AG08395 (cell line): Measurements from ENCODE around the gene ZNF862.
"Not testable (repeated sequence)": the region's sequence is repeated elsewhere in the genome, so short reads cannot be mapped to it uniquely, and the experiment has no call there.

ENCODE experiments used
- DNase-seq: peaks from one replicate; pipeline ENCODE4 v3.0.0; 2012; ENCODE audit warnings: mixed read lengths, low spot score

Gene ZNF862

DNA sequence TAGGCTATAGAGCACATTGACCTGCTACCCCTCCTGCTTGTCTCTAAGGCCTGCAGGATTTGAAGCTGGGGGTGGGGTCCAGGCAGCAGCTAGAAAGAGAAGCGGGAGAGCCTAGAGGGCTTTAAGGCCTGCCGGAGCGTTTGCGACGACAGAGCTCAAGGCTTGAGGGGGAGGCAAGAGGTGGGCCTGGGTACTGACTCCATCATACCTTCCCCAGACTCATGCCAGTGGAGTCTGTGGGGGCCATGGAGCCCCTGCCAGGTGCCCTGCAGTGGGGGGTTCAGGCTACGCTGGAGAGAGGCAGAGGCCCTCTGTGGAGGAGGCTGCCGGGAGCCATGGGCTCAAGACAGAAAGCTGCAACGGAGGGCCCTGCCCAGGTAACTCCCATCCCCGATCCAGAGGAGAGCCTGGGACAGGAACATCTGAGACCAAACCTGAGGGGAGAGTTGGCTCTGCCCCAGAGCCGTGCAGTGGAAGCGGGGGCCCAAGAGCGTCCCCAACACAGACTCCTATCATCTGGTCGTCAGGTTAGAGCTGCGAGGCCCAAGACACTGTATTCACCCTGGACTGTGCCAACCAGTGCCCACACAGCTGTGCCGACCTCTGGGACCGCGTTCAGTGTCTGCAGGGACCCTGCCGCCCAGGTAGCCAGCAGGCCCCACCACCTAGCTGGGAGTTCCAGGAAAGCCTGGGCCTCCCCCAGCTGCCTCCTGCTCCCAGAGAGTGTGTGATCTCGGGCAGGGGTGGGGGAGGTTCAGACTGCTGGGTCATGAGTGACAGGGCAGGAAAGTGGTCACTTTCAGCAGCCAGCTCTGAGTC lies 13.2 kb upstream of the ZNF862 start:
- DNase-seq: no peak

DNA sequence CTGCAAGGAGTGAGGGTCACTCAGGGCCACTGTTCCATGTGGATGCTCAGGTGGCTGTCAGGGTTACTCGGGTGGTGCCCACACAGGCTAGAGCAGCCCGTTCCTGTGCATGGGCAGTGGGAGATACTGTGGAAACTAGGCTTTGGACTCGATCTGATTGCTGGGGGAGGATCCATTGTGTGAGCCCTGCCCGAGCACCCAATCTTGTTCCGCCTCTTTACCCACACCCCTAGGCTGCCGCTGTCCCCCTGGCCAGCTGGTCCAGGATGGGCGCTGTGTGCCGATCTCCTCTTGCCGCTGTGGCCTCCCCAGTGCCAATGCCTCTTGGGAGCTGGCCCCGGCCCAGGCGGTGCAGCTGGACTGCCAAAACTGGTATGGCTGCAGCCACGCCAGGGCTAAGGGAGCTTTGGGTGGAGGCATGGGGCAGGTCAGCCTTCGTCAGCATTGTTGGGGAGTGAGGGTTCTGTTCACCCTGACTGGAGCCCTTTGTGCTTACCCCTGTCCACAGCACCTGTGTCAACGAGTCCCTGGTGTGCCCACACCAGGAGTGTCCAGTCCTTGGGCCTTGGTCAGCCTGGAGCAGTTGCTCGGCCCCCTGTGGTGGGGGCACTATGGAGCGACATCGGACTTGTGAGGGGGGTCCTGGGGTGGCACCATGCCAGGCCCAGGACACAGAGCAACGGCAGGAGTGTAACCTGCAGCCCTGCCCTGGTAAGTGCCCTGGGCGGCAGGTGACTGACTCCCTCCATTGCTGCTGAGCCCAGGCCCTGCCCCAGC lies 12.4 kb upstream of the ZNF862 start:
- DNase-seq: no peak

DNA sequence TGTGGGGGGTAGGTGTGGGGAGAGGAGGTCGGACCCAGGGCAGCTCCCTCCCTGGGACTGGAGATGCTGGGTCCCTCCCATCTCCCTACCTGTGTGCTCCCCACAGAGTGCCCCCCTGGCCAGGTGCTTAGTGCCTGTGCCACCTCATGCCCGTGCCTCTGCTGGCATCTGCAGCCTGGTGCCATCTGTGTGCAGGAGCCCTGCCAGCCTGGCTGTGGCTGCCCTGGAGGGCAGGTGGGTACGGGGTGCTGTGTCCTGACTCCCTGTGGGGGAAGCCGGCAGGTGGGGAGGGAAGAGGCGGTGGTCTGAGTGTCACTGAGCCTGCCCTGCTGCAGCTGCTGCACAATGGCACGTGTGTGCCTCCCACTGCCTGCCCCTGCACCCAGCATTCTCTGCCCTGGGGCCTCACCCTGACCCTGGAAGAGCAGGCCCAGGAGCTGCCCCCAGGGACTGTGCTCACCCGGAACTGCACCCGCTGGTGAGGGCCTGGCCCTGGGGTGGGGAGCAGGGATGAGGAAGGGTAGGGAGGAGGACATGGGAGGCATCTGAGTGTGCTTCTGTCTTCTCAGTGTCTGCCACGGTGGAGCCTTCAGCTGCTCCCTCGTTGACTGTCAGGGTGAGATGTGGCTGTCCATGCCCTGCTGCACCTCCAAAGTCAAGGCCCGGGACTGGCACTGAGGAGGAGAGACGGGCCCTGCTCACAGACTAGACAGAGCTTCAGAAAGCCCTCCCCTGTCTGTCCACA lies 11.7 kb upstream of the ZNF862 start:
- DNase-seq: no peak

- DNase-seq: no peak
These were observed 10.8 kb upstream of the ZNF862 start for GRCh38 chr7:149827089-149827981.

- no peak for DNase-seq
These were observed 9.5 kb upstream of the ZNF862 start for GRCh38 chr7:149828357-149829309.

- DNase-seq: not testable (repeated sequence)
These were observed 7.6 kb upstream of the ZNF862 start for GRCh38 chr7:149830527-149830926.

- DNase-seq: no peak
These were observed 7.0 kb upstream of the ZNF862 start for GRCh38 chr7:149830997-149831740.

GRCh38 chr7:149831741-149832219 lies 6.4 kb upstream of the ZNF862 start:
- DNase-seq: no peak

DNA sequence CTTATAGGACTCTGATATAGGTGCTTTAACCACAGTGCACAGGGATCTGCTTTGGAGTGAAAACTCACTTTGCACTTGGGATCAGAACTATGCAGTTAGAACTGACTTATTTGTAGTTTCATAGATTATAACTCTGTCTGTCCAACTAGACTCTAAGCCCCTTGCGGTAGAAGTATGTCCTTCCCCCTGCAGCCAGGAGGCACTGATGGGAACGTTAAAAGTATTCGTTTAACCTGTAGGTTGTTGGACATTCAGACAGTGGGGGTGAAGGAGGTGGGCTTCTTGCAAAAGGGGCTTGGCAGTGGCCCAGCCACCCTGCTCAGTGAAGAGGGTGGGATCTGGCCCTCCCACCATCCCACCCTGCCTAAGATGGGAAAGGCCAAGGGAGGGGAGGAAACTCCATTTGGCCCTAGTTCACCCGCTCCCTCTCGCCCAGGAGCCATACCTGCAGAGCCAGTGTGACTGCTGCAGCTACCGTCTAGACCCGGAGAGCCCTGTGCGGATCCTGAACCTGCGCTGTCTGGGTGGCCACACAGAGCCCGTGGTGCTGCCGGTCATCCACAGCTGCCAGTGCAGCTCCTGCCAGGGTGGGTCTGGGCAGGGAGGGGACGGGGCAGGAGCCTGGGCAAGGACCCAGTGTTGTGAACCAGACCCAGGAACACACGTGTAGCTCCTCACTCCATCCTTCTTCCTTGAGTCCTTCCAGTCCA lies 5.7 kb upstream of the ZNF862 start:
- DNase-seq: no peak

DNA sequence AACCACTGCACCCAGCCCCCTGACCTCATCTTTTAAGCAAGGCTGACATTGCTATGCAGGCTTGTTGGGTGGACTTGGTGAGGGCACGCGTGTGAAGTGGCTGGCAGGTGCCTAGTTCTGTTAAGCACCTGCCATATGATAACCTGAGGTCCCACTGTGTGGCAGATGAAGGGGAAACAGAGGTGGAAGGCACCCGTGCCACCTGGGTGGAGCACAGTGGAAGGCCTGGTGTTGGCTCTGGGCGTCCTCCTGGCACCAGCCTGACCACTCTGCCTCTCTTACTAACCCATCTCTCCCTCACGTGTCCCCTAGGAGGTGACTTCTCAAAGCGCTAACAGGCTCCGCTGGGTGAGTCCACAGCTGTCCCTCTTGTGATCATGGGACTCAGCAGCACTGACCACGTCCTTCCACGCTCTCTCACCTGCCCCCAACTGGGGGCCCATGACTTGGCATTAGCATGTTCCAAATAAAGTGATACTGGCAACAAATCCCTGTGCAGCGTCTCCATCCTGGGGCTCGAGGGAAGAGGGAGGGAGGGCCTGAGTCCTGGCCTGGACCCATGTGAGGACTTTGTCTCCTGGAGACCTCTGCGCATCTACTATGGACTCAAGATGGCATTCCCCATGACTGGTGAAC lies 4.6 kb upstream of the ZNF862 start:
- DNase-seq: no peak

- DNase-seq: no peak
These were observed 3.6 kb upstream of the ZNF862 start for GRCh38 chr7:149834601-149835000.

DNA sequence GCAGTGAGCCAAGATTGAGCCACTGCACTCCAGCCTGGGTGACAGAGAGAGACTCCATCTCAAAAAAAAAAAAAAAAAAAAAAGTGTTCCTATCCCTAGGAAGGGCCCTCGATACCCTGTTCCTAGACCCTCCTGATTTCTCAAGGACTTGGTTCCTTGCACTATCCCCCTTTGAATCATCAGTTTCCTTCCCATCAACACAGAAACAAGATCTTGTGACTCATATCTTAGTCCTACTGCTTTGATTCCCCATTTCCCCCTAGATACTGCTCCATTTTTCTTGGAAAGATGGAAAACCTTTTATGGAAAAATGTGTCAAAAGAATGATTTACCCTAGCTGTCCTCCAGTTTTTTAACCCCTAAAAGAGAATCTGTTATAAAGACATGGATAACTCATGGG lies 1.7 kb upstream of the ZNF862 start:
- no peak for DNase-seq

DNA sequence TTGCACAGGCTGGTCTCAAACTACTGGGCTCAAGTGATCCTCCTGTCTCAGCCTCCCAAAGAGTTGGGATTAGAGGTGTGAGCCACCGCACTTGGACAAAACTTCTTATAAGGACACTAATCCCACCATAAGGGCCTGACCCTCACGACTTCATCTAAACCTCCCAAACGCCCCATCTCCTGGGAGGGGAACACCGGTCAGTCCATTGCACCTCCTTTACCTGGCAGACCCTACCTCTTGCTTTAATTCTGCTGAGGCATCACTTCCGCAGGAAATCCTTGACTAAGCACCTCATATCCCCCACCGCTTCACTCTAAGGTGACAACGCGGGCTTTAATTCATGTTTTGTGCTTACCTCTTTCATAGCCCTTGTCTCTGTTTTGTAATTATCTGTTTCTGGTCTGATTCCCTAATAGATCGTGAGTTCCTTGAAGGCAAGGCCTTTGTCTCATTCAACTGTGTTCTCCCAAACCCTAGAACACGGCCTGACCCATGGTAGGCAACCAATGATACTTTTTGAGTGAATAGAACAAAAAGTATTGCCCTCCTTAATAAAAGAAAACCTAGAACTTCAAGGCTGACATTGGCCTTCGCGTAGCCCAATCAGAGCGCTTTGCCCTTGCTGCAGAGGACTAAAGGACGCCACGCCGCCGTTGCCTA lies 481 bp upstream of the ZNF862 start:
- DNase-seq: no peak

DNA sequence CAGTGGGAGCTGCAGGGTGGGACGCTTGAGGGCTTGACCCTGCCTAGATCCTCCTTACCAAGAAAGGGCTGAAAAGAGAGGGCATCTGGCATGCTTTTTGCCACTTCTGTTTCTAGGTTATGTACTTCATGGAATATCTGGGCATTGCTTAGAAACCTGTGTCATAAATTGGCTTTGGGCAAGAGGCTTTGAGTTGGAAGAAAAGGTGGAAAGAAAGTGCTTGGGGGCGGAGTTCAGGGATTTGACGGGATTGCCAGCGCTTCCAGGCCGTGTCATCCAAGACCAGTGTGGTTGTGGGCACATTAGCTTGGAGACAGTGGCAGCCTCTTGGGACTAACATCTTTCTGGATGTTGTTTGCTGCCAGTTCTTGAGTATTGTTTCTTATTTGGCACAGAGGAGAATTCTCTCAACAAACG lies 825 bp downstream of the ZNF862 start:
- peak; percentile 28 for DNase-seq

DNA sequence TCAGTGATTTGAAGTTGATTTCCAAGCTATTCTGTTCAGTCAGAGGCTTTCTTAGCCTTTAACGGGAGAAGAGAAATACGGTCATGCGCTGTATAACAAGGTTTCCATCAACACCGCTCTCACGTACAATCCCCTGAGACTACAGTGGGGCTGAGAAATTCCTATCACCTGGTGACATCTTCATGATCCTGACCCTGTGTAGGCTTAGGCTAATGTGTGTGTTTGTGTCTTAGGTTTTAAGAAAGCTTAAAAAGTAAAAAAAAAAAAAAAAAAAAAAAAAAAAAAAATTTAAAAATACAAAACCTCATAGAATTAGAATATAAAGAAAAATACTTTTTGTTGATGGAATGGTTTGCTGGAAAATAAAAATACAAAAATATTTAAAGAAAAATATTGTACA lies 1.8 kb downstream of the ZNF862 start:
- DNase-seq: no peak

DNA sequence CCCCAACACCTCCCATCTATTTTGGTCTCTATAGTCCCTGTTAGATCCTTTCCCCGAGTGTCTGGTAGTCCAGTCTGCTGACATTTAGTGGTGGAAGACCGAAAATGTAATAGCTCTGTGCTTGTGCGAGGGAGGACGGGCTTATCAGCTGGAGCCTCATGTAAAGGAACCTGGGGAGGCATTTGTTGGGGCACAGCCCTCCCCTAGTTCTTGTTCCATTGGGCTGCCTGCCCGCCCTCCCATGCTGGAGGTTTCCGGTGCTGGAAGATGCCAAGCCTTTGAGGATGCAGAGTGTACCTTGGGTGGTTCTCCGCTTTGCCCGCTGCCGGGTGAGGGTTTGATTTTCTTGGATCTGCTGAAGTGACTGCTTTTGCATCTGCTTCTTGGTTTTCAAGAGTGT lies 5.4 kb downstream of the ZNF862 start:
- DNase-seq: no peak

DNA sequence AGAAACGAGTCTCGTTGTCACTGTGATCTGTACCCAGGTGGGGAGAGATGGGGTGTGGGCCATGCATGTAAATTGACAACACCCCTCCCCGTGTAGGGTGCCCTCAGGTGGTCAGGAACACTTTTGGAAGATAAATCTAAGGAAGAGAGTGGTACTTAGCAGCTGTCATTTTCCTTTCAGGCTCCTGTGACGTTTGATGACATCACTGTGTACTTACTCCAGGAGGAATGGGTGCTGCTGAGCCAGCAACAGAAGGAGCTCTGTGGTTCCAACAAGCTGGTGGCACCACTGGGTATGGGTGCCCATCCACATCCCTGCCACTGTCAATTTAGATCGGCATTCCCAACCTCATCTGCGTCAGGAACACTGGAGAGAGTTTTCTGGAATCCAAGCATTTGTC lies 6.3 kb downstream of the ZNF862 start:
- no peak for DNase-seq
